ENCODE data around the gene TNIP1.

The TNIP1 gene

GRCh38 chr5:151038412-151038745, 42.5 kb downstream of the TNIP1 start:
- DNase-seq, result no peak

- DNase-seq, result no peak
These were observed 43.0 kb downstream of the TNIP1 start for GRCh38 chr5:151037561-151038411.

- DNase-seq, result no peak
These were observed 44.3 kb downstream of the TNIP1 start for GRCh38 chr5:151036556-151036955.

GRCh38 chr5:151034422-151035379, 46.1 kb downstream of the TNIP1 start:
- DNase-seq, result no peak

GRCh38 chr5:151033217-151033934, 47.5 kb downstream of the TNIP1 start:
- no peak for DNase-seq

GRCh38 chr5:151031554-151031953, 49.3 kb downstream of the TNIP1 start:
- DNase-seq, result no peak

GRCh38 chr5:151030379-151030778, 50.5 kb downstream of the TNIP1 start:
- no peak for DNase-seq

GRCh38 chr5:151030056-151030336, 50.8 kb downstream of the TNIP1 start:
- DNase-seq, result no peak

- DNase-seq, result no peak
These were observed 51.4 kb downstream of the TNIP1 start for GRCh38 chr5:151029179-151030055.

- DNase-seq, result no peak
These were observed 52.1 kb downstream of the TNIP1 start for GRCh38 chr5:151028717-151029116.

- DNase-seq, result no peak
These were observed 52.8 kb downstream of the TNIP1 start for GRCh38 chr5:151027961-151028479.

- no peak for DNase-seq
These were observed 54.2 kb downstream of the TNIP1 start for GRCh38 chr5:151026679-151027078.

GRCh38 chr5:151026088-151026487, 54.7 kb downstream of the TNIP1 start:
- DNase-seq, result no peak

GRCh38 chr5:151025250-151025606, 55.6 kb downstream of the TNIP1 start:
- DNase-seq, result no peak

- DNase-seq, result no peak
These were observed 56.2 kb downstream of the TNIP1 start for GRCh38 chr5:151024440-151025249.

GRCh38 chr5:151023651-151024050, 57.2 kb downstream of the TNIP1 start:
- DNase-seq, result no peak

- DNase-seq, result no peak
These were observed 57.7 kb downstream of the TNIP1 start for GRCh38 chr5:151023047-151023615.

GRCh38 chr5:151022511-151023018, 58.3 kb downstream of the TNIP1 start:
- DNase-seq, result no peak

GRCh38 chr5:151021746-151022145, 59.1 kb downstream of the TNIP1 start:
- no peak for DNase-seq

GRCh38 chr5:151020304-151021110, 60.3 kb downstream of the TNIP1 start, which contains the start of gene GPX3:
TSS of gene GPX3 (plus strand) at chr5:151020591. CDS start at chr5:151020655, 64 bp downstream.
- DNase-seq, result peak; percentile 44

Data from CD4-positive, alpha-beta T cell treated with Interleukin-6 for 4 hours (primary cell).